ENCODE data around the gene NAPB.

- TF ChIP-seq CTCF (IDR thresholded peaks at IDR 0.05; ENCODE audit: insufficient read depth, low read depth, low read length) (no peak), EZH2 (IDR thresholded peaks at IDR 0.05; ENCODE audit: insufficient read depth, low read length) (no peak)
Measured at GRCh38 chr20:23459461-23460150, 38.3 kb upstream of the NAPB start.

Data from astrocyte (in vitro differentiated cells and primary cell).